Activated B cell treated with CpG ODN at 0.5 μM for 24 hours (primary cell): Measurements from ENCODE around the gene PHACTR3. TPM values are rescaled to one million over a fixed set of nuclear protein-coding genes. Genes with fewer than 3 reads are reported as not detected.

Experiments
- ATAC-seq: fragments of 200-7000 bp; cut with Tn5 transposase; one replicate; pipeline ENCODE4 v1.10.0; 2021; ENCODE audit warnings: low read depth, mild to moderate bottlenecking, moderate library complexity
- CTCF ChIA-PET: fragments of 350-600 bp; sonication (Branson Sonifier 250); formaldehyde crosslinking; loops from one replicate; lab custom pipeline; 2021; ENCODE audit warnings: antibody characterized with exemption; lab: Charles Lee
- POLR2A ChIA-PET: fragments of 350-600 bp; sonication (Branson Sonifier 250); formaldehyde crosslinking; loops from one replicate; lab custom pipeline; 2021; ENCODE audit warnings: antibody characterized with exemption; lab: Charles Lee
- DNase-seq: peaks from one replicate; pipeline ENCODE4 v3.0.0; 2022
- H3K27ac Mint-ChIP-seq: one replicate; pipeline ENCODE4 v1.8.0; 2020; ENCODE audit warnings: mixed read lengths
- H3K27me3 Mint-ChIP-seq: one replicate; pipeline ENCODE4 v1.8.0; 2021; ENCODE audit warnings: mixed read lengths
- H3K36me3 Mint-ChIP-seq: one replicate; pipeline ENCODE4 v1.8.0; 2021; ENCODE audit warnings: low read depth, mixed read lengths
- H3K4me1 Mint-ChIP-seq: one replicate; pipeline ENCODE4 v1.8.0; 2021; ENCODE audit warnings: mixed read lengths
- H3K4me3 Mint-ChIP-seq: one replicate; pipeline ENCODE4 v1.8.0; 2020; ENCODE audit warnings: mild to moderate bottlenecking, mixed read lengths
- H3K9me3 Mint-ChIP-seq: one replicate; pipeline ENCODE4 v1.8.0; 2020; ENCODE audit warnings: mixed read lengths
- CTCF ChIP-seq: fragments of 200-600 bp; IDR thresholded peaks from one replicate; pipeline ENCODE4 v1.8.0; 2022; ENCODE audit warnings: antibody characterized with exemption, mild to moderate bottlenecking
- intact Hi-C: fragments of 100-400 bp; cut with micrococcal nuclease; formaldehyde crosslinking; loops from one replicate; pipeline ENCODE4 v1.15.1; 2024
- total RNA-seq: library from RNA; stranded (reverse); gene quantifications from 2 replicates; pipeline ENCODE4 v1.2.3, GENCODE V29; 2022

The PHACTR3 gene
- total RNA-seq, 1 donor from 2014 or later = not detected

- no peaks in the 10 kb centered on the region for H3K36me3 Mint-ChIP-seq
- ATAC-seq (no peak), DNase-seq (no peak)
- no peak overlapping the region for H3K27ac Mint-ChIP-seq
- intact Hi-C loops = no loop called here
- H3K9me3 Mint-ChIP-seq = no peaks in the 10 kb centered on the region
- no peaks in the 10 kb centered on the region for H3K4me1 Mint-ChIP-seq
- H3K4me3 Mint-ChIP-seq = no peak overlapping the region
- H3K27me3 Mint-ChIP-seq = peaks cover 46% of the 10 kb centered on the region
- ChIA-PET POLR2A (no interaction called here), CTCF (no interaction called here)
- no peak for TF ChIP-seq CTCF
Measured at GRCh38 chr20:59575216-59575615, 29.1 kb upstream of the PHACTR3 start.

GRCh38 chr20:59575653-59576052 is 28.7 kb upstream of the PHACTR3 start:
- ChIA-PET CTCF (interaction anchor here (0.9 kb wide), 1 partner anchor 8 kb away, joined by 4 read pairs; no protein-coding TSS in a partner anchor), POLR2A (no interaction called here)
- ATAC-seq (no peak), DNase-seq (no peak)
- TF ChIP-seq CTCF = no peak
- no peak overlapping the region for H3K27ac Mint-ChIP-seq
- H3K27me3 Mint-ChIP-seq = peaks cover 46% of the 10 kb centered on the region
- no peak overlapping the region for H3K4me3 Mint-ChIP-seq
- H3K9me3 Mint-ChIP-seq = no peaks in the 10 kb centered on the region
- no peaks in the 10 kb centered on the region for H3K4me1 Mint-ChIP-seq
- intact Hi-C loops = no loop called here
- H3K36me3 Mint-ChIP-seq = no peaks in the 10 kb centered on the region

GRCh38 chr20:59576216-59576953 is 28.0 kb upstream of the PHACTR3 start:
- no peak overlapping the region for H3K4me3 Mint-ChIP-seq
- ChIA-PET POLR2A (no interaction called here), CTCF (interaction anchor here (0.9 kb wide), 1 partner anchor 9 kb away, joined by 4 read pairs; no protein-coding TSS in a partner anchor)
- intact Hi-C loops = no loop called here
- H3K36me3 Mint-ChIP-seq = no peaks in the 10 kb centered on the region
- no peak for TF ChIP-seq CTCF
- no peaks in the 10 kb centered on the region for H3K4me1 Mint-ChIP-seq
- no peak for DNase-seq
- H3K27me3 Mint-ChIP-seq = peaks cover 46% of the 10 kb centered on the region
- H3K27ac Mint-ChIP-seq = no peak overlapping the region
- ATAC-seq = no peak
- no peaks in the 10 kb centered on the region for H3K9me3 Mint-ChIP-seq

- intact Hi-C loops = no loop called here
- Mint-ChIP-seq H3K4me3 (no peak overlapping the region), H3K27me3 (peaks cover 46% of the 10 kb centered on the region), H3K27ac (no peak overlapping the region), H3K4me1 (no peaks in the 10 kb centered on the region), H3K9me3 (no peaks in the 10 kb centered on the region), H3K36me3 (no peaks in the 10 kb centered on the region)
- no peak for ATAC-seq
- DNase-seq = no peak
- ChIA-PET POLR2A (no interaction called here), CTCF (no interaction called here)
- no peak for TF ChIP-seq CTCF
Measured at GRCh38 chr20:59577037-59577808, 27.1 kb upstream of the PHACTR3 start.

GRCh38 chr20:59577809-59578435 is 26.4 kb upstream of the PHACTR3 start:
- H3K4me1 Mint-ChIP-seq = no peaks in the 10 kb centered on the region
- no peaks in the 10 kb centered on the region for H3K36me3 Mint-ChIP-seq
- no peak for ATAC-seq
- POLR2A ChIA-PET = no interaction called here
- no peak for TF ChIP-seq CTCF
- no peaks in the 10 kb centered on the region for H3K9me3 Mint-ChIP-seq
- no peak for DNase-seq
- no peak overlapping the region for H3K4me3 Mint-ChIP-seq
- peaks cover 45% of the 10 kb centered on the region for H3K27me3 Mint-ChIP-seq
- H3K27ac Mint-ChIP-seq = no peak overlapping the region
- CTCF ChIA-PET = no interaction called here
- intact Hi-C loops = no loop called here
